ENCODE results near the gene ZNF487.

Gene ZNF487

DNA sequence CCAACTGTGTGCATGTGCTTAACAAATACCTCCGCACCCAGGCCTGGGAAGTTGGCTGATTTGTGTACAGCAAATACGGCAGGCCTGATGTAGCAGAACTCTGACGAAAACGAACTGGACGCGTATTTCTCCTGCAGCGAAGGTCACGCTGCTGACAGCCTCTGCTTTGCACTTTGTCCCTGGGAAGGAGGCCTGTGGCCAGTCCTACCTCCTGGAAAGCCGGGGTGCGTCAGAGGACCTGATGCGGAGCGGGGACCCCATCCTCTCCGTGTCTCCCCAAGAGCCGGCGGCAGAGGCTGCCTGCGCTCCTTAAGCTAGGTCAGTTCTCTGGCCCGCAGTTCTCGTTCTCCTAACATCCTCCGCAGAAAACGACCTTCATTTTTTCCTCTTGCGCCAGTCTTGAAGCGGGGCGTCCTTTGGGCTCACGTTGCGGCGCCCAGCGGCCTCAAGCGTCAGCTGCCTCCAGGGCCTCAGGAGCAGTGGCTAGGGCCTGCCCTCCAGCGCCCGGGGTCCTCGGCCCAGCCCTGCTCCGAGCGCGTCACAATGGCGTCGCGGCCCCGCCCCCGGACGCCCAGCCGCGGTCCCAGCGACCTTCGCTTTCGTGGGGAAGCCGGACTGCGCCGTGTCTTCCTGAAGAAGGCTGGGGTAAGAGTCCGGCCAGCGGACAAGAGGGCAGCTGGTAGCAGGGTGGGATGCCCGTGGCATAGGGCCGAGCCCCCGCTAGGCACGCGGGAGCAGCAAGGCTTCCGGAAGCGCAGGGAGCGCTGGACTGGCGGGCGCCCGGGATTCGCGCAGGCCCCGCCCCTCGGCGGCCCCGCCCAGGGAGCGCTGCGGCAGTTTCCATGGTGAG is at the start of gene ZNF487 (continued):
- TF ChIP-seq, protein P1, sequence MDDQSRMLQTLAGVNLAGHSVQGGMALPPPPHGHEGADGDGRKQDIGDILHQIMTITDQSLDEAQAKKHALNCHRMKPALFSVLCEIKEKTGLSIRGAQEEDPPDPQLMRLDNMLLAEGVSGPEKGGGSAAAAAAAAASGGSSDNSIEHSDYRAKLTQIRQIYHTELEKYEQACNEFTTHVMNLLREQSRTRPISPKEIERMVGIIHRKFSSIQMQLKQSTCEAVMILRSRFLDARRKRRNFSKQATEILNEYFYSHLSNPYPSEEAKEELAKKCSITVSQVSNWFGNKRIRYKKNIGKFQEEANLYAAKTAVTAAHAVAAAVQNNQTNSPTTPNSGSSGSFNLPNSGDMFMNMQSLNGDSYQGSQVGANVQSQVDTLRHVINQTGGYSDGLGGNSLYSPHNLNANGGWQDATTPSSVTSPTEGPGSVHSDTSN (CRISPR knock-in tag; IDR thresholded peaks at IDR 0.05): no peak
- TF ChIP-seq ZNF266 (tag by site-specific recombination; IDR thresholded peaks at IDR 0.05; ENCODE audit: low read depth) (no peak), ZFP3 (tag by site-specific recombination; IDR thresholded peaks at IDR 0.05; ENCODE audit: low read depth) (no peak), ZNF571 (tag by site-specific recombination; IDR thresholded peaks at IDR 0.05) (no peak), ZNF140 (tag by site-specific recombination; IDR thresholded peaks at IDR 0.05) (no peak), ZNF600 (tag by site-specific recombination; IDR thresholded peaks at IDR 0.05) (peak; percentile 37; the same call in 1 of the 2 replicates), ZNF121 (tag by site-specific recombination; IDR thresholded peaks at IDR 0.05) (no peak), ZNF530 (tag by site-specific recombination; IDR thresholded peaks at IDR 0.05; ENCODE audit: low read depth) (no peak), ZNF350 (tag by site-specific recombination; IDR thresholded peaks at IDR 0.05) (no peak), YY2 (tag by site-specific recombination; IDR thresholded peaks at IDR 0.05) (0 out of 2 replicates have a peak, but pooled peaks have one; percentile 61), ZNF426 (tag by site-specific recombination; IDR thresholded peaks at IDR 0.05) (no peak), ZNF292 (tag by site-specific recombination; IDR thresholded peaks at IDR 0.05; ENCODE audit: borderline replicate concordance, low read depth) (no peak), ZNF843 (tag by site-specific recombination; IDR thresholded peaks at IDR 0.05) (no peak), GLI2 (tag by site-specific recombination; IDR thresholded peaks at IDR 0.05; ENCODE audit: borderline replicate concordance, low read depth) (no peak), ZNF561 (tag by site-specific recombination; IDR thresholded peaks at IDR 0.05; ENCODE audit: borderline replicate concordance) (peak; percentile 77; the same call in 1 of the 2 replicates), IKZF3 (tag by site-specific recombination; IDR thresholded peaks at IDR 0.05) (peak; percentile 70; the same call in 1 of the 2 replicates), ZNF223 (tag by site-specific recombination; IDR thresholded peaks at IDR 0.05) (no peak), GFI1B (tag by site-specific recombination; IDR thresholded peaks at IDR 0.05) (no peak), ZNF423 (tag by site-specific recombination; IDR thresholded peaks at IDR 0.05) (0 out of 2 replicates have a peak, but pooled peaks have one; percentile 17)
- TF ChIP-seq, protein P2, sequence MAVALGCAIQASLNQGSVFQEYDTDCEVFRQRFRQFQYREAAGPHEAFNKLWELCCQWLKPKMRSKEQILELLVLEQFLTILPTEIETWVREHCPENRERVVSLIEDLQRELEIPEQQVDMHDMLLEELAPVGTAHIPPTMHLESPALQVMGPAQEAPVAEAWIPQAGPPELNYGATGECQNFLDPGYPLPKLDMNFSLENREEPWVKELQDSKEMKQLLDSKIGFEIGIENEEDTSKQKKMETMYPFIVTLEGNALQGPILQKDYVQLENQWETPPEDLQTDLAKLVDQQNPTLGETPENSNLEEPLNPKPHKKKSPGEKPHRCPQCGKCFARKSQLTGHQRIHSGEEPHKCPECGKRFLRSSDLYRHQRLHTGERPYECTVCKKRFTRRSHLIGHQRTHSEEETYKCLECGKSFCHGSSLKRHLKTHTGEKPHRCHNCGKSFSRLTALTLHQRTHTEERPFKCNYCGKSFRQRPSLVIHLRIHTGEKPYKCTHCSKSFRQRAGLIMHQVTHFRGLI (tag by site-specific recombination; IDR thresholded peaks at IDR 0.05): peak; percentile 78
- TF ChIP-seq, protein P3, sequence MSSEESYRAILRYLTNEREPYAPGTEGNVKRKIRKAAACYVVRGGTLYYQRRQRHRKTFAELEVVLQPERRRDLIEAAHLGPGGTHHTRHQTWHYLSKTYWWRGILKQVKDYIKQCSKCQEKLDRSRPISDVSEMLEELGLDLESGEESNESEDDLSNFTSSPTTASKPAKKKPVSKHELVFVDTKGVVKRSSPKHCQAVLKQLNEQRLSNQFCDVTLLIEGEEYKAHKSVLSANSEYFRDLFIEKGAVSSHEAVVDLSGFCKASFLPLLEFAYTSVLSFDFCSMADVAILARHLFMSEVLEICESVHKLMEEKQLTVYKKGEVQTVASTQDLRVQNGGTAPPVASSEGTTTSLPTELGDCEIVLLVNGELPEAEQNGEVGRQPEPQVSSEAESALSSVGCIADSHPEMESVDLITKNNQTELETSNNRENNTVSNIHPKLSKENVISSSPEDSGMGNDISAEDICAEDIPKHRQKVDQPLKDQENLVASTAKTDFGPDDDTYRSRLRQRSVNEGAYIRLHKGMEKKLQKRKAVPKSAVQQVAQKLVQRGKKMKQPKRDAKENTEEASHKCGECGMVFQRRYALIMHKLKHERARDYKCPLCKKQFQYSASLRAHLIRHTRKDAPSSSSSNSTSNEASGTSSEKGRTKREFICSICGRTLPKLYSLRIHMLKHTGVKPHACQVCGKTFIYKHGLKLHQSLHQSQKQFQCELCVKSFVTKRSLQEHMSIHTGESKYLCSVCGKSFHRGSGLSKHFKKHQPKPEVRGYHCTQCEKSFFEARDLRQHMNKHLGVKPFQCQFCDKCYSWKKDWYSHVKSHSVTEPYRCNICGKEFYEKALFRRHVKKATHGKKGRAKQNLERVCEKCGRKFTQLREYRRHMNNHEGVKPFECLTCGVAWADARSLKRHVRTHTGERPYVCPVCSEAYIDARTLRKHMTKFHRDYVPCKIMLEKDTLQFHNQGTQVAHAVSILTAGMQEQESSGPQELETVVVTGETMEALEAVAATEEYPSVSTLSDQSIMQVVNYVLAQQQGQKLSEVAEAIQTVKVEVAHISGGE (tag by site-specific recombination; conservative IDR thresholded peaks at IDR 0.05; ENCODE audit: low read depth): peak; percentile 77; the same call in 1 of the 2 replicates
- TF ChIP-seq, protein P4, sequence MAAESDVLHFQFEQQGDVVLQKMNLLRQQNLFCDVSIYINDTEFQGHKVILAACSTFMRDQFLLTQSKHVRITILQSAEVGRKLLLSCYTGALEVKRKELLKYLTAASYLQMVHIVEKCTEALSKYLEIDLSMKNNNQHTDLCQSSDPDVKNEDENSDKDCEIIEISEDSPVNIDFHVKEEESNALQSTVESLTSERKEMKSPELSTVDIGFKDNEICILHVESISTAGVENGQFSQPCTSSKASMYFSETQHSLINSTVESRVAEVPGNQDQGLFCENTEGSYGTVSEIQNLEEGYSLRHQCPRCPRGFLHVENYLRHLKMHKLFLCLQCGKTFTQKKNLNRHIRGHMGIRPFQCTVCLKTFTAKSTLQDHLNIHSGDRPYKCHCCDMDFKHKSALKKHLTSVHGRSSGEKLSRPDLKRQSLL (tag by site-specific recombination; IDR thresholded peaks at IDR 0.05): peak; percentile 94
- TF ChIP-seq, protein P5, sequence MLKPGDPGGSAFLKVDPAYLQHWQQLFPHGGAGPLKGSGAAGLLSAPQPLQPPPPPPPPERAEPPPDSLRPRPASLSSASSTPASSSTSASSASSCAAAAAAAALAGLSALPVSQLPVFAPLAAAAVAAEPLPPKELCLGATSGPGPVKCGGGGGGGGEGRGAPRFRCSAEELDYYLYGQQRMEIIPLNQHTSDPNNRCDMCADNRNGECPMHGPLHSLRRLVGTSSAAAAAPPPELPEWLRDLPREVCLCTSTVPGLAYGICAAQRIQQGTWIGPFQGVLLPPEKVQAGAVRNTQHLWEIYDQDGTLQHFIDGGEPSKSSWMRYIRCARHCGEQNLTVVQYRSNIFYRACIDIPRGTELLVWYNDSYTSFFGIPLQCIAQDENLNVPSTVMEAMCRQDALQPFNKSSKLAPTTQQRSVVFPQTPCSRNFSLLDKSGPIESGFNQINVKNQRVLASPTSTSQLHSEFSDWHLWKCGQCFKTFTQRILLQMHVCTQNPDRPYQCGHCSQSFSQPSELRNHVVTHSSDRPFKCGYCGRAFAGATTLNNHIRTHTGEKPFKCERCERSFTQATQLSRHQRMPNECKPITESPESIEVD (tag by site-specific recombination; IDR thresholded peaks at IDR 0.05): no peak
- TF ChIP-seq, protein P6, sequence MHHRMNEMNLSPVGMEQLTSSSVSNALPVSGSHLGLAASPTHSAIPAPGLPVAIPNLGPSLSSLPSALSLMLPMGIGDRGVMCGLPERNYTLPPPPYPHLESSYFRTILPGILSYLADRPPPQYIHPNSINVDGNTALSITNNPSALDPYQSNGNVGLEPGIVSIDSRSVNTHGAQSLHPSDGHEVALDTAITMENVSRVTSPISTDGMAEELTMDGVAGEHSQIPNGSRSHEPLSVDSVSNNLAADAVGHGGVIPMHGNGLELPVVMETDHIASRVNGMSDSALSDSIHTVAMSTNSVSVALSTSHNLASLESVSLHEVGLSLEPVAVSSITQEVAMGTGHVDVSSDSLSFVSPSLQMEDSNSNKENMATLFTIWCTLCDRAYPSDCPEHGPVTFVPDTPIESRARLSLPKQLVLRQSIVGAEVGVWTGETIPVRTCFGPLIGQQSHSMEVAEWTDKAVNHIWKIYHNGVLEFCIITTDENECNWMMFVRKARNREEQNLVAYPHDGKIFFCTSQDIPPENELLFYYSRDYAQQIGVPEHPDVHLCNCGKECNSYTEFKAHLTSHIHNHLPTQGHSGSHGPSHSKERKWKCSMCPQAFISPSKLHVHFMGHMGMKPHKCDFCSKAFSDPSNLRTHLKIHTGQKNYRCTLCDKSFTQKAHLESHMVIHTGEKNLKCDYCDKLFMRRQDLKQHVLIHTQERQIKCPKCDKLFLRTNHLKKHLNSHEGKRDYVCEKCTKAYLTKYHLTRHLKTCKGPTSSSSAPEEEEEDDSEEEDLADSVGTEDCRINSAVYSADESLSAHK (tag by site-specific recombination; IDR thresholded peaks at IDR 0.05): no peak
- TF ChIP-seq, protein P7, sequence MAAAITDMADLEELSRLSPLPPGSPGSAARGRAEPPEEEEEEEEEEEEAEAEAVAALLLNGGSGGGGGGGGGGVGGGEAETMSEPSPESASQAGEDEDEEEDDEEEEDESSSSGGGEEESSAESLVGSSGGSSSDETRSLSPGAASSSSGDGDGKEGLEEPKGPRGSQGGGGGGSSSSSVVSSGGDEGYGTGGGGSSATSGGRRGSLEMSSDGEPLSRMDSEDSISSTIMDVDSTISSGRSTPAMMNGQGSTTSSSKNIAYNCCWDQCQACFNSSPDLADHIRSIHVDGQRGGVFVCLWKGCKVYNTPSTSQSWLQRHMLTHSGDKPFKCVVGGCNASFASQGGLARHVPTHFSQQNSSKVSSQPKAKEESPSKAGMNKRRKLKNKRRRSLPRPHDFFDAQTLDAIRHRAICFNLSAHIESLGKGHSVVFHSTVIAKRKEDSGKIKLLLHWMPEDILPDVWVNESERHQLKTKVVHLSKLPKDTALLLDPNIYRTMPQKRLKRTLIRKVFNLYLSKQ (tag by site-specific recombination; IDR thresholded peaks at IDR 0.05; ENCODE audit: borderline replicate concordance): no peak

Data from HEK293 (cell line).